ENCODE data around the gene BLMH. TPM values are rescaled to one million over a fixed set of nuclear protein-coding genes. Genes with fewer than 3 reads are reported as not detected.

The BLMH gene
- total and polyA plus RNA-seq, 2 donors (not counting 1 experiment from before 2014, with no cell fraction given) = 5.9 to 25.9 TPM

GRCh38 chr17:30241051-30241450, 50.7 kb downstream of the BLMH start:
- POLR2A ChIA-PET = no interaction called here
- 87% methylated on average over 5 of the region's 6 CpGs for WGBS (ENCODE audit: insufficient coverage)

GRCh38 chr17:30240177-30240576, 51.6 kb downstream of the BLMH start:
- WGBS (ENCODE audit: insufficient coverage) = 93% methylated on average over 4 of the region's 8 CpGs
- Mint-ChIP-seq H3K27me3 (peaks cover 39% of the 10 kb centered on the region), H3K27ac (no peak overlapping the region), H3K4me1 (peaks cover 18% of the 10 kb centered on the region), H3K9me3 (ENCODE audit: insufficient read depth) (no peaks in the 10 kb centered on the region), H3K4me3 (no peak overlapping the region)
- Histone ChIP-seq H3K4me3 (ENCODE audit: control extremely low read depth in 1 of 5, extremely low read depth in 1 of 5, insufficient read depth in 1 of 5, low read depth in 2 of 5, low read length in 4 of 5) (no peak overlapping the region), H3K9ac (ENCODE audit: low read length) (no peak overlapping the region), H3K27ac (ENCODE audit: low read length in 2 of 2) (no peak overlapping the region), H3K9me3 (ENCODE audit: control extremely low read depth in 1 of 3, control insufficient read depth in 2 of 3, insufficient read depth in 1 of 3, low read length in 2 of 3) (peaks cover 0 to 4% (median 0%) of the 10 kb centered on the region in 3 donors), H3K4me2 (replicated peaks; ENCODE audit: low read depth, low read length, poor library complexity, severe bottlenecking) (no peak overlapping the region), H2AFZ (ENCODE audit: insufficient read depth, low read depth, low read length, poor library complexity, severe bottlenecking) (no peak overlapping the region), H3K36me3 (replicated peaks in 1 of 2; ENCODE audit: control extremely low read depth in 1 of 2, control insufficient read depth in 1 of 2, extremely low read depth in 1 of 2, insufficient read depth in 2 of 2, low read length in 1 of 2) (no peaks in the 10 kb centered on the region), H4K20me1 (ENCODE audit: control insufficient read depth, insufficient read depth, low read length, poor library complexity, severe bottlenecking) (no peaks in the 10 kb centered on the region), H3K79me2 (ENCODE audit: control insufficient read depth, insufficient read depth, low read length) (no peaks in the 10 kb centered on the region), H3K27me3 (replicated peaks in 1 of 4; ENCODE audit: control extremely low read depth in 1 of 4, control insufficient read depth in 3 of 4, insufficient read depth in 4 of 4, low read length in 3 of 4) (peaks cover 0 to 42% (median 15%) of the 10 kb centered on the region in 4 experiments), H3K4me1 (ENCODE audit: control insufficient read depth in 2 of 2, insufficient read depth in 2 of 2, low read length in 2 of 2) (peaks cover 24 to 30% of the 10 kb centered on the region in 2 donors)
- no peak for ATAC-seq (ENCODE audit: low read depth)
- ChIA-PET POLR2A (no interaction called here), CTCF (interaction anchor here (1.1 kb wide), 1 partner anchor 135 kb away, joined by 3 read pairs; no protein-coding TSS in a partner anchor)
- DNase-seq = no peak
- intact Hi-C loops (cut with micrococcal nuclease) = no loop called here
- TF ChIP-seq EZH2 (IDR thresholded peaks at IDR 0.05; ENCODE audit: borderline replicate concordance, insufficient read depth, low read depth, low read length, poor library complexity, severe bottlenecking) (no peak), CTCF (IDR thresholded peaks at IDR 0.05) (no peak)

More at GRCh38 chr17:30241051-30241450, 50.7 kb downstream of the BLMH start:
- Histone ChIP-seq H3K4me2 (replicated peaks; ENCODE audit: low read depth, low read length, poor library complexity, severe bottlenecking) (no peak overlapping the region), H3K79me2 (ENCODE audit: control insufficient read depth, insufficient read depth, low read length) (no peaks in the 10 kb centered on the region), H3K4me3 (ENCODE audit: control extremely low read depth in 1 of 5, extremely low read depth in 1 of 5, insufficient read depth in 1 of 5, low read depth in 2 of 5, low read length in 4 of 5) (no peak overlapping the region), H2AFZ (ENCODE audit: insufficient read depth, low read depth, low read length, poor library complexity, severe bottlenecking) (no peak overlapping the region), H3K9me3 (ENCODE audit: control extremely low read depth in 1 of 3, control insufficient read depth in 2 of 3, insufficient read depth in 1 of 3, low read length in 2 of 3) (peaks cover 0 to 4% (median 0%) of the 10 kb centered on the region in 3 donors), H3K9ac (ENCODE audit: low read length) (no peak overlapping the region), H3K4me1 (ENCODE audit: control insufficient read depth in 2 of 2, insufficient read depth in 2 of 2, low read length in 2 of 2) (peaks cover 16 to 21% of the 10 kb centered on the region in 2 donors), H3K27ac (ENCODE audit: low read length in 2 of 2) (no peak overlapping the region), H3K36me3 (replicated peaks in 1 of 2; ENCODE audit: control extremely low read depth in 1 of 2, control insufficient read depth in 1 of 2, extremely low read depth in 1 of 2, insufficient read depth in 2 of 2, low read length in 1 of 2) (no peaks in the 10 kb centered on the region), H3K27me3 (replicated peaks in 1 of 4; ENCODE audit: control extremely low read depth in 1 of 4, control insufficient read depth in 3 of 4, insufficient read depth in 4 of 4, low read length in 3 of 4) (peaks cover 0 to 35% (median 12%) of the 10 kb centered on the region in 4 experiments), H4K20me1 (ENCODE audit: control insufficient read depth, insufficient read depth, low read length, poor library complexity, severe bottlenecking) (no peaks in the 10 kb centered on the region)
- Mint-ChIP-seq H3K9me3 (ENCODE audit: insufficient read depth) (no peaks in the 10 kb centered on the region), H3K27me3 (peaks cover 37% of the 10 kb centered on the region), H3K27ac (no peak overlapping the region), H3K4me3 (no peak overlapping the region), H3K4me1 (peaks cover 14% of the 10 kb centered on the region)
- DNase-seq = no peak
- CTCF ChIA-PET = interaction anchor here (1.1 kb wide), 1 partner anchor 136 kb away, joined by 3 read pairs; no protein-coding TSS in a partner anchor
- no peak for ATAC-seq (ENCODE audit: low read depth)
- intact Hi-C loops (cut with micrococcal nuclease) = no loop called here
- no peak for TF ChIP-seq CTCF (IDR thresholded peaks at IDR 0.05)
- TF ChIP-seq EZH2 (IDR thresholded peaks at IDR 0.05; ENCODE audit: borderline replicate concordance, insufficient read depth, low read depth, low read length, poor library complexity, severe bottlenecking) = no peak

Measured in B cell (primary cell).